GM12865 (cell line): Measurements from ENCODE around the gene KIF26B.

Source experiments
- DNase-seq: peaks from one replicate; pipeline ENCODE4 v3.0.0; 2010; ENCODE audit warnings: low read depth
- H3K4me3 ChIP-seq: 2 replicates; pipeline ENCODE4 v1.5.1; 2011; ENCODE audit warnings: mild to moderate bottlenecking, low read depth, low read length, control low read depth
- CTCF ChIP-seq: IDR thresholded peaks from 2 replicates; pipeline ENCODE4 v1.5.1; 2011; ENCODE audit warnings: low read length, control low read depth, low read depth, inconsistent platforms; ENCODE audit not compliant: insufficient read depth; ENCODE audit errors: missing control alignments

The KIF26B gene

DNA sequence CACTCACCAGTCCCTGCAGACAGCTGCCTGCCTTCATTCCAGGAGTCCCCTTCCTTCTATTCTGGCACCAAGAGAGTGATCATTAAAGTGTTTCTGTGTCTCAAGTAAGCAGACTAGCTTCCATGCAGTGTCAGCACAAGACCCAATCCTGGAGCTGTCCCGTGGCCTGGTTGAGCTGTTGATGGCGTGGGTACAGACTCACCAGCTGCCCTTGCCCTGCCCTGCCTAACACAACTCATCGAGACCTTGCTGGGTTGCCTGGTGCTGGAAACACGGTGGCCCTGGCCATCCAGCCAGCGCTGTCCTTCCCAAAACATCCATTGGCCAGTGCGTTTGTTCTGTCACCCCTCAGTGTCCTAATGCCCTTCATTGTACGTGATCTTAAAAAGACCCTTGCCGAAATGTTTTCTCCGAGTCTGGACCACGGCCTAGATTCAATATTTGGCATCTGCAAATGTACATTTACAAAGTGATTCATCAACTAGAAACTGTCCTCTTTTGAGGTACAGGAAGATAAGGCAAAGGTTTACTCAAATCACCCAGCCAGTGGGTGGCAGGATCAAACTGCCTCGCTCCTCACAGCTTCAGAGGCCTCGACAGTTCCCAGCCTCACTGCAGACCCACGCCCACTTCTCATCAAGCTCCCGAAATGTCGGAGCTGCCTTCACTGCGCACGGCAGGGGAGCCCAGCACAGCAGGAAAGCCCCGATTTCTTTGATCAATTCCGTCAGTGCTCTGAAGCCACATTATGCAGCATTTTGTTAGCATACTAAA, 494.2 kb downstream of the KIF26B start:
- peak; percentile 35 for DNase-seq
- no peak overlapping the region for H3K4me3 ChIP-seq
- no peak for TF ChIP-seq CTCF

DNA sequence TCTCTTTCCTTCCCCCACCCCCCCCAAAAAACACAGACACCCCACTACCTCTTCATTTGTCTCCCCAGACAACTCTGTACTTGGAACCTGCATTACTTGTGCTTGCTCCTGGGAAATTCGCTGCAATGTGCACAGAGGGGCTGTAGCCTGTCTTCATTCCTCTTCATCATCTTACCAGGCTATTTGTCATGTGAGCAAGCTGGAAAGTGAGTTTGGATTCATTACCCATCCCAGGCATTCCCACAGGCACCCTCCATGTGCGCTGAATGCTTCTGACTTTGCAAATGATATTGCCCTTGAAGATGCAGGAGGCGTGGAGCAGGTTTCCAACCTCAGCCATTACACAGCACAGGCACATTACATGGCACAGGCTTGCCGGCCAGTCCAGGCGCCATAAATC, 494.9 kb downstream of the KIF26B start:
- no peak overlapping the region for H3K4me3 ChIP-seq
- DNase-seq, result no peak
- TF ChIP-seq CTCF, result no peak

DNA sequence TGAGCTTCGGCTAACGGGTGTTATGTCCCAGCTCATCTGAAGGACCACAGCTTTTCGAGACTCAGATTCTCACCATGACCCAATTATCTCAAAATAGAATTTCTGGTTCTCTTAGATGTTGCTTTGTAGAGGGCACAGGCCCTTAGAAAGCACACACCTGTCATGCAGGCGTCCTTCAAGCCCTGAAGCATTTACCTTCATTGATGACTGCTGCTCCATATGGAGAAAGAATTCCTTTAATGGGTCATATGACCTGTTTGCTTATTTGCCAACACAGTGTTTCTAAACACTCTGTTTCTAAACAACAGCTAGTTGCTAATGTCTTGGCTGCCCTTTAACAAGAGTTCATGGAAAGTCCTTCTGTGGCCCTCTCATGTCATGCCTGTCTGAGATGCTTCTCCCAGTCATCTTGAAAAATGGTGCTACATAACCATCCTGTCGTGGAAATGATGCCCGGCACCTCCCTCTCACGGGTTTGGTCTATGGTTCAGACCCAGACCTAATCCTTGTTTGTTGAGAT, 495.7 kb downstream of the KIF26B start:
- TF ChIP-seq CTCF, result no peak
- no peak overlapping the region for H3K4me3 ChIP-seq
- DNase-seq, result no peak

GRCh38 chr1:245651093-245651492, 496.3 kb downstream of the KIF26B start:
- H3K4me3 ChIP-seq, result no peak overlapping the region
- DNase-seq, result no peak
- TF ChIP-seq CTCF, result no peak

DNA sequence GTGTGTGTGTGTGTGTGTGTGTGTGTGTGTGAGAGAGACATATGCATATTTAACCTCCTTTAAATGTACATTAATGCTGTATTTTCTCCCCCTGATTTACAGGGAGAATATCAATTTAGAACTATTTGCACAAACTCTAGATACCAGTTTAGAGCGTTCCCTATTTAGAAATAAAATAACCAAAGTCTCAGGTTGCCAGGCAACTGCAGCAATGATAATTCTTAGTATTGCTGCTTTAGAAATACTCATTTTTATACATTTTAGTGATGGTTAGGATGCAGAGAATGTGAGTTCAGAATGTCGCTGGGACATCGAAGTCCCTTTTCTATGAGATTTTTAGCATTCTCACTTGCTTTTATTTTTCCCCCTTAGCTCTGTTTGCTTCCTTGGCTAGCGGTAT, 497.3 kb downstream of the KIF26B start:
- no peak overlapping the region for H3K4me3 ChIP-seq
- no peak for TF ChIP-seq CTCF
- no peak for DNase-seq

- TF ChIP-seq CTCF, result no peak
- H3K4me3 ChIP-seq, result no peak overlapping the region
- DNase-seq, result no peak
These were observed 498.1 kb downstream of the KIF26B start for GRCh38 chr1:245652660-245653427.
